Gastrocnemius medialis (tissue), 4 donors: Measurements from ENCODE around the gene USP44.

Experiments used
- CTCF ChIP-seq, 5 experiments: fragments of 450-650 bp in 3 of 5; fragments of 200-600 bp in 2 of 5; sonication (generic) in 2 of 5; IDR thresholded peaks in 4 of 5; conservative IDR thresholded peaks in 1 of 5; 1 replicate in 4 of 5; 2 replicates in 1 of 5; pipeline ENCODE4 v1.5.1; 2016 to 2019; ENCODE audit warnings: antibody characterized with exemption in 5 of 5, mild to moderate bottlenecking in 3 of 5, moderate library complexity in 3 of 5
- POLR2A ChIP-seq, 2 donors: fragments of 450-650 bp; IDR thresholded peaks; one replicate each; pipeline ENCODE4 v1.6.1; 2017; ENCODE audit warnings: antibody characterized with exemption in 2 of 2, mild to moderate bottlenecking in 2 of 2, moderate library complexity in 2 of 2

GRCh38 chr12:95522692-95523091, 28.6 kb downstream of the USP44 start:
- no peak for TF ChIP-seq CTCF (IDR thresholded peaks at IDR 0.05 in 4 of 5, conservative IDR thresholded peaks at IDR 0.05 in 1 of 5)
- no peak for TF ChIP-seq POLR2A (IDR thresholded peaks at IDR 0.05)
